Right lobe of liver (tissue), 6 donors: ENCODE measurements around the gene IRF5. TPM values are rescaled to one million over a fixed set of nuclear protein-coding genes. Genes with fewer than 3 reads are reported as not detected.

ENCODE experiments used
- ATAC-seq, 4 donors: fragments of 200-7000 bp; cut with Tn5 transposase; one replicate each; pipeline ENCODE4 v1.9.1; 2020; ENCODE audit warnings: mild to moderate bottlenecking in 4 of 4, moderate library complexity in 4 of 4
- DNase-seq, 3 donors: peaks; one replicate each; pipeline ENCODE4 v3.0.0-alpha.2; 2020
- H3K27ac ChIP-seq, 3 donors: fragments of 200-600 bp; one replicate each; pipeline ENCODE4 v1.8.0; 2022
- H3K27me3 ChIP-seq, 2 donors: fragments of 200-600 bp; one replicate each; pipeline ENCODE4 v1.8.0; 2022
- H3K36me3 ChIP-seq, 4 donors: fragments of 200-600 bp; sonication (generic) in 1 of 4; one replicate each; pipeline versions ENCODE4 v1.5.1 to v1.8.0; 2017 to 2022; ENCODE audit warnings: control low read depth in 1 of 4
- H3K4me1 ChIP-seq, 4 donors: fragments of 200-600 bp; sonication (generic) in 1 of 4; one replicate each; pipeline versions ENCODE4 v1.5.1 to v1.8.0; 2017 to 2022; ENCODE audit warnings: control low read depth in 1 of 4
- H3K4me3 ChIP-seq, 3 donors: fragments of 200-600 bp; one replicate each; pipeline ENCODE4 v1.8.0; 2022
- H3K9me3 ChIP-seq, 4 donors: fragments of 200-600 bp; sonication (generic) in 1 of 4; one replicate each; pipeline versions ENCODE4 v1.5.1 to v1.8.0; 2017 to 2022; ENCODE audit warnings: control low read depth in 1 of 4
- POLR2A ChIP-seq: fragments of 450-650 bp; IDR thresholded peaks from one replicate; pipeline ENCODE4 v1.6.1; 2017; ENCODE audit warnings: antibody characterized with exemption, mild to moderate bottlenecking
- WGBS: methylation state at CpG from one replicate; pipeline ENCODE4 v1.1.6; 2018; ENCODE audit warnings: low coverage, low lambda C conversion rate; ENCODE audit not compliant: insufficient coverage; ENCODE audit errors: missing lambda C conversion rate; 5-methylcytosine and 5-hydroxymethylcytosine counted together
- intact Hi-C, 2 donors: fragments of 100-400 bp; cut with DNase I; formaldehyde crosslinking; loops; one replicate each; pipeline versions ENCODE4 v1.11.2 to v1.14.1; 2022
- total RNA-seq, 6 experiments: library from RNA; depleted of rRNA in 2 of 6; stranded (reverse); fragments of >200 nt in 2 of 6; fragmentation: NEBNext Ultra II Directional in 3 of 6; extraction: Animal tissue kit (Norgen Biotek cat#: 25700) in 3 of 6; gene quantifications; one replicate each; pipeline versions ENCODE4 v1.1.0 to v1.2.4, GENCODE V29; 2016 to 2023
- TF ChIP-seq, protein P1 (sequence below), 4 donors: fragments of 200-600 bp in 3 of 4; fragments of 450-650 bp in 1 of 4; IDR thresholded peaks; one replicate each; pipeline versions ENCODE4 v1.5.1 to v1.8.0; 2016 to 2022; ENCODE audit warnings: antibody characterized with exemption in 4 of 4, mild to moderate bottlenecking in 2 of 4
- donor health status: DM: no; HTN: yes; CAD: no.
- donor health status: DM: no; HTN: no; CAD: no.
- donor health status: DM: no; HTN: no; CAD: no.
- donor health status: DM: no; HTN: yes; CAD: no.
- donor health status: DM: no; HTN: yes; CAD: no.

Gene IRF5
- total RNA-seq, 6 experiments from 2014 or later, result 4.6 to 8.9 (median 6.4) TPM

DNA sequence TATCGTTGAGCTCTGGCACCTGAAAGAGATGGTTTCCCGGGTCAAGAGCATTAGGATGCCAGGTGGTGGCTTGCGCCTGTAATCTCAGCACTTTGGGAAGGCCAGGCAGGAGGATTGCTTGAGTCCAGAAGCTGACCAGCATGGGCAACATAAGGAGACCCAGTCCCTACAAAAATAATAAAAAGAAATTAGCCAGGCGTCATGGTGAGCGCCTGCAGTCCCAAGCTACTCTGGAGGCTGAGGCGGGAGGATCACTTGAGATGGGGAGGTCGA is 21.1 kb upstream of the IRF5 start:
- Histone ChIP-seq H3K27me3 (no peaks in the 10 kb centered on the region), H3K4me3 (no peak overlapping the region), H3K36me3 (no peaks in the 10 kb centered on the region), H3K9me3 (no peaks in the 10 kb centered on the region), H3K4me1 (no peaks in the 10 kb centered on the region), H3K27ac (no peak overlapping the region)
- WGBS, result 94% methylated on average over 7 of the region's 7 CpGs
- no peak for TF ChIP-seq POLR2A
- TF ChIP-seq, protein P1, sequence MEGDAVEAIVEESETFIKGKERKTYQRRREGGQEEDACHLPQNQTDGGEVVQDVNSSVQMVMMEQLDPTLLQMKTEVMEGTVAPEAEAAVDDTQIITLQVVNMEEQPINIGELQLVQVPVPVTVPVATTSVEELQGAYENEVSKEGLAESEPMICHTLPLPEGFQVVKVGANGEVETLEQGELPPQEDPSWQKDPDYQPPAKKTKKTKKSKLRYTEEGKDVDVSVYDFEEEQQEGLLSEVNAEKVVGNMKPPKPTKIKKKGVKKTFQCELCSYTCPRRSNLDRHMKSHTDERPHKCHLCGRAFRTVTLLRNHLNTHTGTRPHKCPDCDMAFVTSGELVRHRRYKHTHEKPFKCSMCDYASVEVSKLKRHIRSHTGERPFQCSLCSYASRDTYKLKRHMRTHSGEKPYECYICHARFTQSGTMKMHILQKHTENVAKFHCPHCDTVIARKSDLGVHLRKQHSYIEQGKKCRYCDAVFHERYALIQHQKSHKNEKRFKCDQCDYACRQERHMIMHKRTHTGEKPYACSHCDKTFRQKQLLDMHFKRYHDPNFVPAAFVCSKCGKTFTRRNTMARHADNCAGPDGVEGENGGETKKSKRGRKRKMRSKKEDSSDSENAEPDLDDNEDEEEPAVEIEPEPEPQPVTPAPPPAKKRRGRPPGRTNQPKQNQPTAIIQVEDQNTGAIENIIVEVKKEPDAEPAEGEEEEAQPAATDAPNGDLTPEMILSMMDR (IDR thresholded peaks at IDR 0.05), result no peak
- intact Hi-C loops, result no loop called here
- ATAC-seq (no peak), DNase-seq (no peak)

DNA sequence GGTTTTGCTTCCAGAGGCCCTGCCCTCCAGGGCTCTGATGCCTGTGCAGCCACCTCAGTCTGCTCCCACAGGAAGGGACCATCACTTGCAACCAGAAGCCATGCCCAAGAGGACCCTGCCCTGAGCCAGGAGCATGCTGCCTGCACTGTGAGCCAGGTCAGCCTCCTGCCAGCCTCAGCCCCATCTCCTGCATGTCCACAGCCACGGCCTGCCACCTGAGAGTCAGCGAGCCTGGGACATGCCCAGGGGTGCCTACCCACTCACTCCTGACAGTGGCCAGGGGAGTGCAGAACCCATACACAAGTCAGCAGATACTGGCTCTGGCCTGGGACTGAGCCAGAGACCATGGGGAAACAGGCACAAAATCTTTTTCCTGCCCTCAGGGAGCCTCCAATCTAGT is 20.6 kb upstream of the IRF5 start:
- intact Hi-C loops, result no loop called here
- DNase-seq (no peak), ATAC-seq (no peak)
- Histone ChIP-seq H3K9me3 (no peaks in the 10 kb centered on the region), H3K4me1 (no peaks in the 10 kb centered on the region), H3K27me3 (no peaks in the 10 kb centered on the region), H3K4me3 (no peak overlapping the region), H3K36me3 (no peaks in the 10 kb centered on the region), H3K27ac (no peak overlapping the region)
- WGBS, result no CpG with 5 or more reads among the region's 2 CpGs
- TF ChIP-seq, protein P1 (IDR thresholded peaks at IDR 0.05), result no peak
- TF ChIP-seq POLR2A, result no peak

GRCh38 chr7:128918016-128918665 is 19.6 kb upstream of the IRF5 start:
- DNase-seq, result peak in 1 of 3 donors; percentile 11
- intact Hi-C loops, result no loop called here
- Histone ChIP-seq H3K4me3 (no peak overlapping the region), H3K27me3 (no peaks in the 10 kb centered on the region), H3K4me1 (no peaks in the 10 kb centered on the region), H3K27ac (no peak overlapping the region), H3K9me3 (no peaks in the 10 kb centered on the region), H3K36me3 (no peaks in the 10 kb centered on the region)
- no peak for TF ChIP-seq POLR2A
- TF ChIP-seq, protein P1 (IDR thresholded peaks at IDR 0.05), result no peak
- 93% methylated on average over 7 of the region's 8 CpGs for WGBS
- ATAC-seq, result no peak

DNA sequence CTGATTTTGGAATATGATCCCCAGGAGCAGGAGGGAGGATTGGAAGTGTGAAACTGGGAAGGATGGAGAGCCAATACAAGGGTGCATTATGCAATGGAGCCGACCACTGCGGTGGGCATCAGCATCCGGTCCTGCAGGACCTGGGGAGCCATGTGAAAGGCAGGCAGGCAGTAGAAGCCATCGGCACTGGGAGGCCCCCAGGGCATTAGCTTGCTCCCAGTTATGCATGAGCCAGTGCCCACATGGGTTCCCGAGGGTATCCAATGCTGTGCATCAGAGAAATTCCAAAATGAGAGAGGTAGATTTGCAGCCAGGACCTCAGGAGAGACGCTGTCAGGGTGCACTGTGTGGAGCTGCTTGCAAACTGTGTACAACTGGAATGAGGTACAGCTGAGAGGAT is 18.5 kb upstream of the IRF5 start:
- no peak for TF ChIP-seq POLR2A
- TF ChIP-seq, protein P1 (IDR thresholded peaks at IDR 0.05), result no peak
- H3K4me3 ChIP-seq, result no peak overlapping the region
- H3K36me3 ChIP-seq, result no peaks in the 10 kb centered on the region
- WGBS, result 60% methylated on average over 4 of the region's 6 CpGs
- H3K27me3 ChIP-seq, result no peaks in the 10 kb centered on the region
- no peak for ATAC-seq
- intact Hi-C loops, result no loop called here
- peak in 1 of 3 donors; percentile 33 for DNase-seq
- no peak overlapping the region for H3K27ac ChIP-seq
- no peaks in the 10 kb centered on the region for H3K4me1 ChIP-seq
- no peaks in the 10 kb centered on the region for H3K9me3 ChIP-seq
